Measurements from ENCODE around the gene NKX6-1. TPM values are rescaled to one million over a fixed set of nuclear protein-coding genes. Genes with fewer than 3 reads are reported as not detected.

Gene NKX6-1
- total RNA-seq, 1 donor = 0.18 TPM

DNA sequence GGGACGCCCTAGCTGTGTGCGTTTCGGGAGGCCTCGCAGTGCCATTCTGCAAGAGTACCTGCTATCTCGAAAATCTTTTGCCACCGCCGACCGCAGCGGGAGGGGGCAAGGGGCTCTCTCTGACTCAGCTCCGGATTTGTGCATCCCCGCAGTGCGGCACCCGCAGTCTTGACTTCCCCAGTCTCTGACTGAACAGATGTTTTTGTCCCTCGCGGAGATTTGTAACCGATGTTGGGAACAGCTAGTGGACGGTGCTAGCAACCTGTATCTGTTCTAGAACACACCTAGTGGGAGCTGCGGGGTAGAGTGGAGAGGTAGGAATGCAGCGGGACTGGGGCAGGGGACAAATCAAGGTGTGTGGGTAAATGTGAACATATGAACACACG lies 17.2 kb downstream of the NKX6-1 start:
- DNase-seq (ENCODE audit: low read depth) = no peak
- TF ChIP-seq, protein P1, sequence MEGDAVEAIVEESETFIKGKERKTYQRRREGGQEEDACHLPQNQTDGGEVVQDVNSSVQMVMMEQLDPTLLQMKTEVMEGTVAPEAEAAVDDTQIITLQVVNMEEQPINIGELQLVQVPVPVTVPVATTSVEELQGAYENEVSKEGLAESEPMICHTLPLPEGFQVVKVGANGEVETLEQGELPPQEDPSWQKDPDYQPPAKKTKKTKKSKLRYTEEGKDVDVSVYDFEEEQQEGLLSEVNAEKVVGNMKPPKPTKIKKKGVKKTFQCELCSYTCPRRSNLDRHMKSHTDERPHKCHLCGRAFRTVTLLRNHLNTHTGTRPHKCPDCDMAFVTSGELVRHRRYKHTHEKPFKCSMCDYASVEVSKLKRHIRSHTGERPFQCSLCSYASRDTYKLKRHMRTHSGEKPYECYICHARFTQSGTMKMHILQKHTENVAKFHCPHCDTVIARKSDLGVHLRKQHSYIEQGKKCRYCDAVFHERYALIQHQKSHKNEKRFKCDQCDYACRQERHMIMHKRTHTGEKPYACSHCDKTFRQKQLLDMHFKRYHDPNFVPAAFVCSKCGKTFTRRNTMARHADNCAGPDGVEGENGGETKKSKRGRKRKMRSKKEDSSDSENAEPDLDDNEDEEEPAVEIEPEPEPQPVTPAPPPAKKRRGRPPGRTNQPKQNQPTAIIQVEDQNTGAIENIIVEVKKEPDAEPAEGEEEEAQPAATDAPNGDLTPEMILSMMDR (IDR thresholded peaks at IDR 0.05; ENCODE audit: insufficient read depth, low read length) = no peak

DNA sequence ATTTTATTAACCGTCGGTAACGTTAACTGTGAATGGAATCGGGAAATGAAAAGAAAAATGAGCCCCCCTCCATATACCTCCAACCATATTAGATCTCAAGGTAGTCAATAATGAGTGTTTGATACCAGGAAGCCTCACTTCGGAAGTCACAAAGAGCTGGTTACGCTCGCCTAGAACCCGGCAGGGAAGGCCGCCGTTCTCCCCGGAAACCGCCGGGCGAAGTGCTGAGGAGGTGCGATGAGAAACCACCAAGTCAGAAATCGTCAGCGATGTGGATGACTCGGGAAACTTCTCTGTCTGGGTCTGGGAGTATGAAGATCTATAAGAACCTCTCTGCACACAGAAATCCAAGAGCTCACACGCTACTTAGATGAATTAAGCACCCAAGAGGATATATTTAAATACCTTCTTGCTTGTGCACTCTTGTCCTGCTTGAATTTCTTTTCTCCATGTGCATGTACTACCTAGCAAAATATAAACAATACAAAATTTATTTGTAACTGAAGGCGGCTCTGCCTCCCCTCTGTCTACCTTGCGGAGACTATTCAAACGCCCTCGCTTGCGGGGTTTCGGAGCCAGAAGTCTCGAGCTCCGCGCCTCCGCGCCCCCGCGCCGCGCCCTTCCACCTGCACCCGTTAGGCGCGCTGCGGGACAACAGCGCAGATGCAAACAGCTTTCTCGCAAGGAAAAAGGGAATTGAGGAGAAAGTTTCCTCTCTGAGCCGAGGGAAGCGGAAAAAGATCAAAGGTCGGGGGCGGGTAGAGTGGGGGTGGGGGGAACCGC lies 17.8 kb downstream of the NKX6-1 start:
- TF ChIP-seq, protein P1 (IDR thresholded peaks at IDR 0.05; ENCODE audit: insufficient read depth, low read length) = no peak
- no peak overlapping the region for H3K4me3 ChIP-seq (ENCODE audit: low read depth, low read length)
- DNase-seq (ENCODE audit: low read depth) = no peak

More for the DNA sequence above, 17.2 kb downstream of the NKX6-1 start:
- no peak overlapping the region for H3K4me3 ChIP-seq (ENCODE audit: low read depth, low read length)

DNA sequence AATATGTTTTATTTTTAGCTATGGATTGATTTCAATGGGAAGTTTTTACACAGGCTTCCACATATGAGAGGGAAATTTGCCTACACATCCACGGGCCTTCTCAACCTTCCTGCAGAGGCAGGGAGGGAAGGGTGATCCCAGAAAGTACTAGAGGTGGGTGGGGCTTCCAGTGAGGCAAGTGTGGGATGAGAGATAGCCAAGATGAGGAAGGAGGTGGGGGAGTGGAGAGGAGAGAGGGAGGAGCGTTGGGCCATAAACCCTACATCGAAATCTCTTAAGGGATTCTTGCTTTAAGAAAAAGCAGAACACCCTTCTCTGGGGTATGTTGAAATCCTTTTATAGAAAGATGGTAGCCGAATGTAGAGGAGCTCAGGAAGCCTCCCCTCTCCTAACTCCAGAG lies 19.0 kb downstream of the NKX6-1 start:
- no peak overlapping the region for H3K4me3 ChIP-seq (ENCODE audit: low read depth, low read length)
- TF ChIP-seq, protein P1 (IDR thresholded peaks at IDR 0.05; ENCODE audit: insufficient read depth, low read length) = no peak
- DNase-seq (ENCODE audit: low read depth) = no peak

DNA sequence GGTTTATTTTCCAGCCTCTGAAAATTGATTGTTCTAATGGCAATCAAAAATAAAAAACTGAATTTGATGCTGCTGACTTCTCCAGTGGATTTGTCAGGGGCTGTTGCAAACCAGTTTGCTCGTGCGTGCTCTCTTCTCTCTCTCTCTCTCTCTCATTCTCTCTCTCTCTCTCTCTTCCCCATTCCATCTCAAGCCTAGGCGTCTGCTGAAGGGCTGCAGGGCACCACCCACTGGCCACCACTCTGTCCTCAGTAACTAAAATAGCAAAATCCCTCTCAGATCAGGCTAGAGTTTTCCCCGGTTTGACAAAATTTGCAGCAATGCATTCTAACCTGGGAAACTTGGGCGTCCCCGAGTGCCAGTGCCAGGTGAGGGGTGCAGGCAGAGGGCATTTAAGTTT lies 19.4 kb downstream of the NKX6-1 start:
- TF ChIP-seq, protein P1 (IDR thresholded peaks at IDR 0.05; ENCODE audit: insufficient read depth, low read length) = no peak
- DNase-seq (ENCODE audit: low read depth) = no peak
- no peak overlapping the region for H3K4me3 ChIP-seq (ENCODE audit: low read depth, low read length)

DNA sequence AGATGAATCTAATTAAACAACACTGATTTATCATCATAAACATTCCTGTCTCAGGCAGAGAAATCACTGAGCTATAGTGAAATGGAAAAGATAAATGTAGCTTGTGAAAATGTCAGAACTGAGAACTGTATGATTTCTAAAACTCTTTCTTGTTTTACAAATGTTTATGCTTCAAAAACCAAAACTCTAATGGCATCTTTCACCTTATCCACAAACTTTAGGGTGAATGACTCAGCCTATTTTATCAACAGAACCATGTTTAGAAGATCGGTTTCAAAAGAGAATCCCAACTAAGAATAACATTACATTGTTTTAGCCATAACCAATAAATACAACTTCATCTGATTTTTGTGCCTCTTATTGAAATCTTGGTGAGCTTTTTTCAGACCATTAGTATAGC lies 21.4 kb downstream of the NKX6-1 start:
- TF ChIP-seq, protein P1 (IDR thresholded peaks at IDR 0.05; ENCODE audit: insufficient read depth, low read length) = no peak
- DNase-seq (ENCODE audit: low read depth) = no peak
- no peak overlapping the region for H3K4me3 ChIP-seq (ENCODE audit: low read depth, low read length)

DNA sequence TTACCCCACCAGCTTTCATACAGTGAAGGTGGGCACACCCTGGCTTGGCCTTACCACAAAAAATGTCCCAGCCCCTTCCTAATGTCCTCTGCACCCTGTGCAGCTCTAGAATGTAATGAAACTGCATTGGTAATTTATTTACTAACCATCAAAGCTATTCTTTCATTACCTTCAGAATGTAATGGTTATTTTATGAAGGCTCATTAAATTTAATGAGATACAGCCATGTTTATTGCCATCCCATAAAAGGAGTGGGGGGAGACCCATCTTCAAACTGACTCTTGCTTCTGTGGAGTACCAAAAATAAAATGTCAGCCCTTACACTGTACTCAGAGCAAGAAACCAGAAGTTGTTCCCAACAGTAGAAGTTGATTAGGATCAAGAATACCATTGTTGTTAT lies 25.0 kb downstream of the NKX6-1 start:
- DNase-seq (ENCODE audit: low read depth) = no peak
- TF ChIP-seq, protein P1 (IDR thresholded peaks at IDR 0.05; ENCODE audit: insufficient read depth, low read length) = no peak
- no peak overlapping the region for H3K4me3 ChIP-seq (ENCODE audit: low read depth, low read length)

DNA sequence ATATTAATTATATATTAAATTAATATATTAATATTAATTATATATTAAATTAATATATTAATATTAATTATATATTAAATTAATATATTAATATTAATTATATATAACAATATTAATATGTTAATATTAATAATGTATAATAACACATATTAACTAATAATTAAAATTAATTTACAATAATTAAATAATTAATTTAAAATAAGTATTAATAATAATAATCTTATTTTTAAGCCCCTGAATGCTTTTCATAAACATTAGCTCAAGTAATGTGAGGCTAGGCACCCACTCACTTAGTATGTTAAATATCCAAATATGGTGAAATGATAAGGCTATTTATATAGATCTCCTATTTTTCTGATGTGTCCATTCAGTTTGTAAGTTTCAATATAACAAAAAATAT lies 26.9 kb downstream of the NKX6-1 start:
- H3K4me3 ChIP-seq (ENCODE audit: low read depth, low read length) = no peak overlapping the region
- TF ChIP-seq, protein P1 (IDR thresholded peaks at IDR 0.05; ENCODE audit: insufficient read depth, low read length) = no peak
- DNase-seq (ENCODE audit: low read depth) = no peak
